GM23248 (cell line): ENCODE results near the gene TBL1XR1.

Source experiments
- EZH2 ChIP-seq: fragments of 200-600 bp; sonication (generic); IDR thresholded peaks from 2 replicates; pipeline ENCODE4 v1.6.1; 2018; ENCODE audit warnings: antibody characterized with exemption, mild to moderate bottlenecking; ENCODE audit not compliant: insufficient read depth, poor library complexity, severe bottlenecking
- EZH2phosphoT487 ChIP-seq: fragments of 200-600 bp; sonication (generic); IDR thresholded peaks from 2 replicates; pipeline ENCODE4 v1.6.1; 2018; ENCODE audit warnings: antibody characterized with exemption, moderate library complexity, mild to moderate bottlenecking, low read depth; ENCODE audit not compliant: insufficient read depth

GRCh38 chr3:177065285-177066033 is 131.8 kb downstream of the TBL1XR1 start:
- no peak for TF ChIP-seq EZH2
- TF ChIP-seq EZH2phosphoT487 = no peak
